NCI-H1930 (cell line): Measurements from ENCODE around the gene HPS5.
"Not testable (repeated sequence)": the region's sequence is repeated elsewhere in the genome, so short reads cannot be mapped to it uniquely, and the experiment has no call there.

Experiments used
- DNase-seq, 2 experiments: peaks; one replicate each; lab custom pipeline; 2025; lab: John Stamatoyannopoulos, UW

Gene HPS5, protein sequence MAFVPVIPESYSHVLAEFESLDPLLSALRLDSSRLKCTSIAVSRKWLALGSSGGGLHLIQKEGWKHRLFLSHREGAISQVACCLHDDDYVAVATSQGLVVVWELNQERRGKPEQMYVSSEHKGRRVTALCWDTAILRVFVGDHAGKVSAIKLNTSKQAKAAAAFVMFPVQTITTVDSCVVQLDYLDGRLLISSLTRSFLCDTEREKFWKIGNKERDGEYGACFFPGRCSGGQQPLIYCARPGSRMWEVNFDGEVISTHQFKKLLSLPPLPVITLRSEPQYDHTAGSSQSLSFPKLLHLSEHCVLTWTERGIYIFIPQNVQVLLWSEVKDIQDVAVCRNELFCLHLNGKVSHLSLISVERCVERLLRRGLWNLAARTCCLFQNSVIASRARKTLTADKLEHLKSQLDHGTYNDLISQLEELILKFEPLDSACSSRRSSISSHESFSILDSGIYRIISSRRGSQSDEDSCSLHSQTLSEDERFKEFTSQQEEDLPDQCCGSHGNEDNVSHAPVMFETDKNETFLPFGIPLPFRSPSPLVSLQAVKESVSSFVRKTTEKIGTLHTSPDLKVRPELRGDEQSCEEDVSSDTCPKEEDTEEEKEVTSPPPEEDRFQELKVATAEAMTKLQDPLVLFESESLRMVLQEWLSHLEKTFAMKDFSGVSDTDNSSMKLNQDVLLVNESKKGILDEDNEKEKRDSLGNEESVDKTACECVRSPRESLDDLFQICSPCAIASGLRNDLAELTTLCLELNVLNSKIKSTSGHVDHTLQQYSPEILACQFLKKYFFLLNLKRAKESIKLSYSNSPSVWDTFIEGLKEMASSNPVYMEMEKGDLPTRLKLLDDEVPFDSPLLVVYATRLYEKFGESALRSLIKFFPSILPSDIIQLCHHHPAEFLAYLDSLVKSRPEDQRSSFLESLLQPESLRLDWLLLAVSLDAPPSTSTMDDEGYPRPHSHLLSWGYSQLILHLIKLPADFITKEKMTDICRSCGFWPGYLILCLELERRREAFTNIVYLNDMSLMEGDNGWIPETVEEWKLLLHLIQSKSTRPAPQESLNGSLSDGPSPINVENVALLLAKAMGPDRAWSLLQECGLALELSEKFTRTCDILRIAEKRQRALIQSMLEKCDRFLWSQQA

DNA sequence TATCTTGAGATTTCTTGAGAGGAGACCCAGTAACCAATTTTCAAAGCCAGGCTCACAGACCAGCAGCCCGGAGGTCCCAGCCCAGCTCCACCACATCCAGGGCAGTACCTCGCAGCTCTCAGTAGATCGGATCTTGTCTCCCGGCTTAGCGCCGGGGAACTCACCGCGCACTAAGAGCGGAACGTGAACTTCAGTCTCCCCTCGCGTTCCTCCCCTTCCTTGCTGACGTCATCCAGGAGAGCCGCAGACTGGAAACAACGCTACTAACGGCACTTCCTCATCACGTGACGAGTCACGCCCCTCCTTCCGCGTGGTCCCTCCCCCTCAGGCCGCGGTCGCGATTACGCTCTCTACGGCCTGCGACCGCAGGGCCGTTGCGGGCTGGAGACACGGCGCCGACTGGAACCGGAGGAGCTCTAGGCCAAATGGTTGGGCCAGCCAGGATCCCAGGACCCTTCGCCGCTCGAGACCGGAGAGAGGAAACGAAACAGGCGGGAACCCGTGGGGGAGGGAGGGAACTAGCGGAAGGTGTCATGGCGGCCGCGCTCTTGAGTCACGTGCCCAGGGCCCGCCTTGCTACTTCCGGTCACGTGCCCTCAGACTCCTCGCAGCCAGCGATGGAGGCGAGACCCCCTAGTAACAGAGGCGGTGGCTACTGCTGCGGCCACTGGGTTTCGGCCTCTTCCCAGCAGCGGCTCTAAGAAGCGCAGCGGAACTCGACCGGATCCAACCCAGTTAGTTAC lies at the start of gene HPS5, which contains the start of gene GTF2H1:
Gene HPS5 (minus strand): TSS at position 172 of the 743 bp plus-strand sequence. CDS start 4,282 bp downstream, outside the sequence.
Gene GTF2H1 (plus strand): TSS at position 599 of the 743 bp plus-strand sequence. CDS start 10,508 bp downstream, outside the sequence.
- DNase-seq, result peak; percentile 98 to 99

DNA sequence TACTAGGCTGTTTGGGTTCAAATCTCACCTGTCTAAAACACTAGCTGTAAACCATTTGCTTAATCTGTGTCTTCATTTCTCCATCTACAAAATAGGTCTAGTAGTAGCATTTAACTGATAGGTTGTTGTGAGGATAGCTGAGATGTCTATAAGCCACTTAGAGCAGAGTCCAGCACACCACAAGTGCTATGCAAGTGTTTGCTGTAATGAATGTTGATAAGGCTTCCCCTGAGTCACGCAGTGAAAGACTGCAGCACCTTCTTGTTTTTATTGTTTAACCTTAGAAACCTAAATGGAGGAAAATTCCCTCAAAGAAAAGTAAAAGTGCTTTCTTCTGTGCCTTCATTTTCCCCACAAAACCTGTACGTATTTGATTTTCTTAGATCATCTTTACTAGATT lies 49.3 kb upstream of the HPS5 start:
- no peak for DNase-seq

DNA sequence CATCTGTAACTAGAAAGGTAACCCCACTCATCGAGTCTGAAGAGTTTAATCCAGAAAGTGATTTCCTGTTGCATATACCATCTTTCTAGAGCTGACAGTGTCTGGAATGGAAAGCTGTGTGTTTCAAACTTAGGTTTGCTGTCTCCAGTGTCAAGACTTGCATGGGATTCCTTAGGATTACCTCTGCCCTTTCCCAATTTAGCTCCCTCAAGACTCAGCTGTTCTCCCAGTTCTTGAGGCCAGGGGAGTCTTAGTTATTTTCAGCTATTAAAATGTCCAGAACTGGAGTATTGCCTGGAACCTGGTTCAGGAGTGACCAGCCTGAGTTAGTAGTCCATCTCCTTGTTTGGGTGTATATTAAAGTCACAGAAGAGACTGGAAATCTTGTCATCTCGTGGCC lies 47.5 kb upstream of the HPS5 start:
- no peak for DNase-seq

DNA sequence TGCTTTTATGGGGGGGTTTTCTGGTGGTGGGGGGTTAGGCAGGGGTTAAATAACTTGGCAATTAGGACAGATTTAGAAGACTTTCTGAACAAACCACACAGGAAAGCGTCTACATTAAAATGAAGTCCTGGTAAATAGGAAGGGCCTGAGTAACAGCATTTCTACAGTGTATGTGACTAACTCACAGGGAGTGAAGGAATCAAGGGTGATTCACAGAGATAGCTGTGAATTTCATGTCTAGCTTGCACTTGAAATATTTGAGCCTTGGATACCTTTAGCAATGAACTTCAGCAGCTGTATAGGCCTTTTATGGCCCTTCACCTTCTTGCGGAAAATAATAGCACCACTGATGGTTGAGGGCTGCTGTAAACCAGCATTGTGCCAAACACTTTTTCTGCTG lies 46.3 kb upstream of the HPS5 start:
- DNase-seq, result no peak

DNA sequence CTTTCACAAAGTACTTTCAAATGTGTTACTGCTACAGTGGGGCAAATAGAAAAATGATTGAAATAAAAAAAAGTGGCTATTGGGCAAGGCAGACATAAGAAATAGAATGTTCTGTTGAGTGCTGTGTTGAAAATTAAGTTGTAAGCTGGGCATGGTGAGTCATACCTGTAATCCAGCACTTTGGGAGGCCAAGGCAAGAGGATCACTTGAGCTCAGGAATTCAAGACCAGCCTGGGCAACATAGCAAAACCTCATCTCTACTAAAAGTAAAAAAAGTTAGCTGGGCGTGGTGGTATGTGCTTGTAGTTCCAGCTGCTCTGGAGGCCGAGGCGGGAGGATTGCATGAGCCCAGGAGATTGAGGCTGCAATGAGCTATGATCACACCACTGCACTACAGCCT lies 45.5 kb upstream of the HPS5 start:
- DNase-seq, result no peak

DNA sequence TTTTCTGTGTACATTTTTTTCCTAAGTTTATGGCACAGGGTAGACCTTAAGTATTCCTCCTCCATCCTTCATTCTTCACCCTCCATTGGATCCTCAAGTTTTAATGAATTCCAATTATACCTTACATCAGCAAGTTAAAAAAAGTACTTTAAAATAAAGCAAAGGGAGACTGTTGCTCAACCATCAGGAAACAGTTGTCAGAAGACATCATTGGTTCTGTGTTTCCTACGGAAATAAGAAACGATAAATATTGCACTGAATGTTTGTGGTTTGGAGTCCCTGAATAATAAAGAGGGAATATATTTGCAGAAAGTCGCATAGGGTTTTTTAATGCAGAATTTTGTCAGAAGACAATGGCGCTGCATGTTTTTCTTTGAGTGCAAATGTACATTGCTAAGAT lies 44.3 kb upstream of the HPS5 start:
- DNase-seq, result no peak

DNA sequence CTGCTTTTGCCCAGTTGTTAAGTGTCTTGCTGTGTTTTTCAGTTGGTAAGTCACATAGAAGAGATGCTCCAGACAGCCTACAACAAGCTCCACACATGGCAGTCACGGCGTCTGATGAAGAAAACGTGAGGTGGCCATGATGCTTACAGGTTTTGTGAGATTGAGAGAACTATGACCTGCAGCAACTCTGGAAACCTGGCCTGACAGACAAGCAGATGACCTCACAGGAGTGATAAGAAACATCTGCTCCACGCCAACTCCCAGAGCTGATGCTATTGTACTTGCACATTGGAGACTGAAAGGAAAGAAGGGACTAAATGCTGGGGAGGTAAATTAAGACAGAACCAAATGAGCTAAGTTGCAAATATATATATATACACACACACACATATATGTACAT lies 43.8 kb upstream of the HPS5 start:
- DNase-seq, result no peak

DNA sequence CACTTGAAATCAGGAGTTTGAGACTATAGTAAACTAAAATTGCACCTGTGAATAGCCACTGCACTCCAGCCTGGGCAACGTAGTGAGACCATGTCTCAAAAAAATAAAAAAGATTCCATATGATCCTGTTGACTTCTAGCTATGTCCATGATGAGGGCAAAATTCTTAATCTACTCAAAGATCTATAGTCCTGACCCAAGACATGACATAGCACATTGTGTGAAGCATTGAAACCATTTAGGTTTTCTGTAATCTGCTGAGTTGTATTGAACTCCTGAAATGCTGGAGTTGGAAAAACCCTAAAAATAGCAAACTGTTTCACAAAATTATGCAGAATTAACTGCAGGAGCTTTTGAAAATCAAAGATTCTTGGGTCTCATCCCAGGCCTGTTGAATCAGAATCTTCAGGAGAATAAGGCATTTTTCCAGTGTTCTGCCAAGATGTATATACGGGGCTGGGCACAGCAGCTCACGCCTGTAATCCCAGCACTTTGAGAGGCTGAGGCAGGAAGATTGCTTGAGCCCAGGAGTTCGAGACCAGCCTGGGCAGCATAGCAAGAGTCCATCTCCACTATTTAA lies 42.6 kb upstream of the HPS5 start:
- DNase-seq, result no peak

DNA sequence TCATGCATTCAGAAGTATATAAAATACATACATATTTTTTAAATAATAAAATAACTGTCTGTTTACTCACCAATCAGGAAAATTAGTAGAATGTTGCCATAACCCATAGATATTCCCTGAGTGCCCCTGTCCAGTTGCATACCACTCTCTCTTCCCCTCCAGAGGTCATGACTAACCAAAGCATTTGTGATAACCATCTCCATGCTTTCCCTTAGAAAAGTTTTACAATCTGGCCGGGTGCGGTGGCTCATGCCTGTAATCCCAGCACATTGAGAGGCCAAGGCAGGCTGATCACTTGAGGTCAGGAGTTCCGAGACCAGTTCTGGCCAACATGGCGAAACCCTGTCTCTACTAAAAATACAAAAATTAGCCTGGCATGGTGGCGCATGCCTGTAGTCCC lies 39.2 kb upstream of the HPS5 start:
- no peak for DNase-seq

DNA sequence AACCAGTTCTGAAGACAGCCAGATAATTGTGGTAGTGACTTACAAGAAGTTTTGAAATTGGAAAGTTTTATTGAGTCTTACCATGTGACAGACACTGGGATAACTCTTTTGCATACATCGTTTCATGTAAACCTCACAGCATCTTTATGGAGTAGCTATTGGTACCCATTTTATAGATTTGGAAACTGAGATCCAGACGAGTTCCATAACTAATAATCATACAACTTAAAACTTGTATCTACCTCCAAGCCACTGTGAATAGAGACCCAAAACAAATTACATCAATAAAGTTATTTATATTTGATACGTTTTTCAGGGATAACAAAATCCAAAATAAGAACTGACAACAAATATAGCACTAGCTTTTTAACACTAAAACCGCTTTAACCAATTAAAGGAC lies 36.7 kb upstream of the HPS5 start:
- no peak for DNase-seq

DNA sequence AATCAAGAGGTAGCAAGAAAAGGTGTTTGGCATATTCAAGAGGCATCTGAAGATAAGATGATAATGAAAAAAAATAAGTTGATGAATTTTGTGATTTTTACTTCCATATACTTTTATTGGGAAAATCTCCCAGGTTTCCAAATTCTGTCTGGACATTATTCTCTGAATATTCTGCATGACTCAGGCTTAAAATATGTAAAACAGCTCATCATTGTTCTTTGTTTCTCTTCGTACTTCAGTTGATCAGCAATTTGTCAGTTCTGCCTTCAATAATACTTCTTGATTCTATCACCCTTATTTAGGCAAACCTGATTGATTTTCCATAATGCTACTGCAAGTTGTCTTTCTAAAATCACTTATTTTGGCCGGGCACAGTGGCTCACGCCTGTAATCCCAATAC lies 30.6 kb upstream of the HPS5 start:
- no peak for DNase-seq

DNA sequence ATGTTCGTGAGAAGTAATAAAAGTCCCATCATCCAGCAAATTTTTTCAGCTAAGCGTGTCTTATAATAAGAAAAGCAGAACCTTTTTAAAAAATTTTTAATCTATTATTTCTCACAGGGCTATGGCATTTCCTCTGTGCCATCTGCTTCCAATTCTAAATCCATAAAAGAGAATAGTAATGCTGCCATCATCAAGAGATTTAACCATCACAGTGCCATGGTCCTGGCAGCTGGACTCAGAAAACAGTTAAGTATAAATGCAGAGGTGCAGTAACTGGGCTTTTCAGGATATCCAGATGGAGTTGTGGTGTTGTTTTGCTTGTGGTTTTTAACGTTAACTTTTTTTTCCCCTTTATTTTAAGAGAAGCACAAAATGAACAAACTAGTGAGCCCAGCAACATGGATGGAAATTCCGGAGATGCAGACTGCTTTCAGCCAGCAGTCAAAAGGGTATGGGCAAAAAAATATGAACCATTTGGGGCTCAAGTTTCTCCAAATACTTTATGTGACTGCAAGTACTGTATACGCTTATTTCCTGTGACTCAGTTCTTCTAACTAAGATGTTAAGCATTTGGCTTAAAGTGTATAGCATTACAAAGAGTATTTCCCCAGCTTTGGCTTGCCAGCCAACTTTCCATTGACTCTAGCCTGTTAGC lies 25.7 kb upstream of the HPS5 start:
- no peak for DNase-seq

DNA sequence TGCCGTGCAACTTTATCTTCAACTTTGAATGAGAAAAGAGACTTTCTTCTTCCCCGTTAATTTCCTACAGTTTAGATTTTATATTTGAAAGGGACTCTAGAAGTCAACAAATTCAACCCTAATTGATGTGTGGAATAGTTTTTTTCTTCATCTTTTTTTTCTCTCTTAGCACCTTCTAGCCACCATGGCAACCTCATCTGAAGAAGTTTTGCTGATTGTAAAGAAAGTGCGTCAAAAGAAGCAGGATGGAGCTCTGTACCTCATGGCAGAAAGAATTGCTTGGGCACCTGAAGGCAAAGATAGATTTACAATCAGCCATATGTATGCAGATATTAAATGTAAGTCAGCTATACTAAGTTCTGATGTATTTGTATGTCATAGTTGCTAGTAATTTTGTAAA lies 11.0 kb upstream of the HPS5 start:
- no peak for DNase-seq

DNA sequence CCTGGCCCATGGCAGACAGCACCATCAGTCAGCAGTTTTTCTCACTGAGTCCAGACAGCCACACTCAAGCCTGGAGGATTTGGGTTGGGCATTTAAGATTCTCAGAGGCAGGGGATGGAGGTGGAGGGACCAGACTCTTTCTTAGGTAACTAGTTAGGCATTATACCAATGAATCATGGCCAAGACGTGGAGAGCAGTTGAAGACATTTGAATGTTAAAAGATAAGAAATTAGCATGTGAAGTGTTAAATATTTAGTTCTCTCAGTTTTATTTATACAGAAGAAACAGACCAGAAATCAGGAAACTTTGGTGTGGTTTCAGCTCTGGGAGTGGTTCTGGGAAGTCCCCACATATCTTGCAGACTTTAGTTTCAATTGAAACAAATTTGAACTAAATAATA lies 10.4 kb upstream of the HPS5 start:
- DNase-seq, result no peak

DNA sequence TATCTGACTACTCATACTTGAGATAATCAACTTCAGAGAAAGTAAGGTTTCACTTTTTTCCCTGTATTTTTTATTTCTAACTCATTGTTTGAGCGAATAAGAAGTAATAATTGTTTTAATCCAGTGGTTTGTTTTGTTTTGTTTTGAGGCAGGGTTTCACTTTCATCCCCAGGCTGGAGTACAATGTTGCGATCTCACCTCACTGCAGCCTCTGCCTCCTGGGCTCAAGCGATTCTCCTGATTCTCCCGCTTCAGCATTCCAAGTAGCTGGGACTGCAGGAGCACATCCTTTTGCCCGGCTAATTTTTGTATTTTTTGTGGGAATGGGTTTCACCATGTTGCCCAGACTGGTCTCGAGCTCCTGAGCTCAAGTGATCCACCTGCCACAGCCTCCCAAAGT lies 9.0 kb upstream of the HPS5 start:
- no peak for DNase-seq

DNA sequence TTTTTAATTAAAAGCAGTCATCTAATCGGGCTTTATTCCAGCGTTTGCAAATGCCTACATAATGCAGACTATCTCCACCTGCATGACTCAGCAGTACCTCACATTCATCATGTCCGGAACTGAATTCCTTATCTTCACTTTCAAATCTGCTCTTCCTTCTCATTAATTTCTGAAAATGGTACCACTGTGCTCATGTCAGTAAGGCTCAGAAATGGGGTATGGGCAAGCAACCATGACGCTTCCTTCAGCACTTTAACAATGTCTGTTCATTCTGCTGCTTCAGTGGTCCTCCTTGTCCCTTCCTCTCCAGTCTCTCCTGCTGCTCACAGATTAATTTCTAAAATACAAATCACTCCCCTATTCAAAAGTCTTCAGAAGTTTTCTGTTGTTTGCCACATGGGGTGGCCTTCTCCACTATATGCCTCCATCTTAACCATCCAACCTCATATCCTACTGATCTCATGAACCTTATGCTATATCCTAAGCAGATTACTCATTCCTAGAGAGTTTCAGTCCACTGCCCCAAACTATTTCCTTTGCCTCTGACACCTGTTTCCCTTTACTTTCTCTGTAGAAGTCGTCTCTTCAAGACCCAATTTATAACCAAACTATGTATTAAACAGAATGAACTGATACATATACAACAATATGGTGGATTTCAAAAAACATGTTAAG lies 7.4 kb upstream of the HPS5 start:
- DNase-seq, result no peak

DNA sequence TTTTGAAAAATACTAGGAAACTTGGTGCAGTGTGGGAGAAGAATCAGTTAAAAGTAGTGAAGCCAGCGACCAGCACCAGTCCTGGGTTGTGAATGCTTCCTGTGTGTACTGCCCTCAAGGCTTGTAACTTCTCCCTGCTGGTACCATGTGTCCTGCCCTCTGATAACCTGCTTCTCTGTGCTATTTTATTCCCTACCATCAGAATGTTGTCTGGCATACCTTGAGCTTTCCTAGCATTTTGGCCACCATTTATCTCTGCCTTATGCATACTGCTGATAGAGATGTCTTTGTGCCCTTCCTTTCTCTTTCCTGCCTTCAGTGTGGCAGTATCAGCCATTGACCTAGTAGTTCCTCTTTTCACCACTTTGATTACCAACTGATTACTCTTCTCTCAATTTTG lies 2.4 kb upstream of the HPS5 start:
- no peak for DNase-seq

DNA sequence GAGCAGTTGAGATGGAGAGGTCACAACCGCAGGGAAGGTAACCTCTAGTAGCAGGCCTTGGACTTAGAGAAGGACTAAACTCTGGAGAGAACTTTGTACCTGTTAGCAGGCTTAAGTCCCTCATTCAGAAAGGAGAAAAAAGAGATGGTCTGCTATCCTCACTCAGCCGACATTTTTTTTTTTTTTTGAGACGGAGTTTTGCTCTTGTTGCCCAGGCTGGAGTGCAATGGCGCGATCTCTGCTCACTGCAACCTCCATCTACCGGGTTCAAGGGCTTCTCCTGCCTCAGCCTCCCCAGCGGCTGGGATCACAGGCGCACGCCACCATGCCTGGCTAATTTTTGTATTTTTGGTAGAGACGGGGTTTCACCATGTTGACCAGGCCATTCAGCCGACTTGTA lies 1.9 kb upstream of the HPS5 start:
- not testable (repeated sequence) for DNase-seq

DNA sequence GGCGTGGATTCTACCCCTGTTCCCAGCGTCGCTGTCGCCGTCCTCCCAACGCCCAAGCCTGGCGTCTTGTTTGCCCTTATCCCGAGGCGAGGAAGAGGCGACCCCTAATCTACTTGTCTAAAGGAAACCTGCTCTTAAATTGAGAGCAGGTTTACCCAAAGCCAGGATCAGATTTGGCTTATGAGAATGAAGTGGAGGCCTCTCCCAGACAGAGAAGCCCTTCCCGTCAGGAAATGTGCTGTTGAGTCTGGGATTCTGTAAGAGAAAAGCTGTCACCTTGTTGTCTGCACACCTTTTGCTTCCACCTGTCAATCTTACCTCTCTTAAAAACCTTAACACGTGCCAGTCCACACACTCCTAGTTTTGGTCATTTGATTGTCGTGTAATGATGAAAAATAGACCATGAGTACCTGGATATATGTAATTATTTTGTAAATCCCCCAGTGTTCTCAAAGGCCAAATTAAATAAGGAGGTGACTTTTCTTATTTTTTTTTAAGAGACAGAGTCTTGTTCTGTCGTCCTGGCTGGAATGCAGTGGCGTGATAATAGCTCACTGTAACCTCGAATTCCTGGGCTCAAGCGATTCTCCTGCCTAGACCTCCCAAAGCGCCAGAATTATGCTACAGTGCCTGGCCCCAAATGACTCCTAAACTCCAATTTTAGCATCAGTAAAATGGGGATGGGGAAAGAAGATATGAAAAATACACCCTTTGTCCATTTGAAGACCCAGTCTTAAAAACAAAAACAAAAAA lies 1.1 kb upstream of the HPS5 start:
- no peak for DNase-seq

DNA sequence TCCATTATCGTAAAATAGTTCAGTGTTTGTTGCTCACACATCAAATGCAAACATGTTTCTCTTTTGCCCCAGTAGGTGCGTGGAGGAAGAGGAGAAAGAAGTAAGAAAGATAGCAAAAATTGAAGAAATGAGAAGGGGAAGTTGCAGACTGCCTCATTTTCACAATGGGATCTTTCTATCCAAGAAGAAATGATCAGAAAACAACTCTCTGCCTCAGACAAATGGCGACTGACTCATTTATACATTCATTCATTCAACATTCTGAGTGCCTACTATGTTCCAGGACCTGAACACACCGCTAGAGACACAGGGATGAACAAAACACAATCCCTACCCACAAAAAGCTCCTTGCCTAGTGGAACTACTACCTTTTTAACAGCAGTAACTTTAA lies 367 bp downstream of the HPS5 start:
- no peak for DNase-seq
